A549 (cell line): Measurements from ENCODE around the gene OLIG3. TPM values are rescaled to one million over a fixed set of nuclear protein-coding genes. Genes with fewer than 3 reads are reported as not detected.

ENCODE experiments used
- ATAC-seq, 2 experiments: fragments of 200-7000 bp in 1 of 2; fragments of >200 bp in 1 of 2; cut with Nextera tagmentation in 1 of 2; cut with Tn5 transposase in 1 of 2; 3 replicates each; pipeline versions ENCODE4 v1.8.0 to v1.9.1; 2018 to 2020; ENCODE audit warnings: mild to moderate bottlenecking in 1 of 2, moderate library complexity in 1 of 2
- CTCF ChIA-PET: fragments of 300-600 bp; sonication (Branson Sonifier 250); formaldehyde crosslinking; extraction: SDS; loops from one replicate; lab custom pipeline; 2021; ENCODE audit warnings: antibody characterized with exemption, inconsistent platforms; lab: Yijun Ruan, JAX
- POLR2A ChIA-PET: fragments of 350-600 bp; formaldehyde crosslinking; extraction: SDS; loops from one replicate; lab custom pipeline; 2021; ENCODE audit warnings: antibody characterized with exemption, inconsistent platforms; lab: Yijun Ruan, JAX
- DNase-seq, 2 experiments: peaks; one replicate each; pipeline versions ENCODE4 v3.0.0 to v3.0.0-alpha.2; 2011 to 2016; ENCODE audit warnings: low read depth in 1 of 2, low spot score in 1 of 2
- FAIRE-seq: peaks from 2 replicates; lab custom pipeline; 2011; peaks lifted over from hg19 to GRCh38; lab: Jason Lieb, UNC
- H3K27ac ChIP-seq, 2 experiments: fragments of >200 bp; sonication (Bioruptor Twin); formaldehyde crosslinking; 3 replicates each; pipeline ENCODE4 v1.5.1; 2016 to 2017
- H3K4me1 ChIP-seq: fragments of >200 bp; sonication (Bioruptor Twin); formaldehyde crosslinking; 3 replicates; pipeline ENCODE4 v1.6.1; 2016
- H3K4me2 ChIP-seq: fragments of >200 bp; sonication (Bioruptor Twin); formaldehyde crosslinking; 3 replicates; pipeline ENCODE4 v1.6.1; 2016
- H3K4me3 ChIP-seq: fragments of >200 bp; sonication (Bioruptor Twin); formaldehyde crosslinking; 3 replicates; pipeline ENCODE4 v1.5.1; 2016
- H3K9me3 ChIP-seq: fragments of >200 bp; sonication (Bioruptor Twin); formaldehyde crosslinking; 3 replicates; pipeline ENCODE4 v1.6.1; 2016
- CHD2 ChIP-seq: fragments of 150-350 bp; IDR thresholded peaks from 2 replicates; pipeline ENCODE4 v1.6.1; 2014; ENCODE audit warnings: low read length; ENCODE audit not compliant: partially characterized antibody
- EHMT2 ChIP-seq: fragments of 200-600 bp; sonication (generic); IDR thresholded peaks from 2 replicates; pipeline ENCODE4 v1.6.1; 2016; ENCODE audit warnings: antibody characterized with exemption, low read depth, mild to moderate bottlenecking, moderate library complexity
- FOSB ChIP-seq: fragments of 250-450 bp; sonication (Bioruptor Pico); IDR thresholded peaks from 2 replicates; pipeline ENCODE4 v1.5.0; 2020; ENCODE audit warnings: mild to moderate bottlenecking, moderate library complexity
- FOSL2 ChIP-seq, 2 experiments: fragments of 450-650 bp in 1 of 2; fragments of >200 bp in 1 of 2; sonication (Bioruptor Twin) in 1 of 2; formaldehyde crosslinking; IDR thresholded peaks; 2 replicates each; pipeline versions ENCODE4 v1.5.0 to v1.6.1; 2016 to 2020; ENCODE audit warnings: mild to moderate bottlenecking in 1 of 2, moderate library complexity in 1 of 2
- FOXS1 ChIP-seq: fragments of 250-450 bp; sonication (Bioruptor Pico); IDR thresholded peaks from 2 replicates; pipeline ENCODE4 v1.5.0; 2020; ENCODE audit warnings: mild to moderate bottlenecking, moderate library complexity
- HES2 ChIP-seq: fragments of >200 bp; sonication (Bioruptor Twin); formaldehyde crosslinking; IDR thresholded peaks from 2 replicates; pipeline ENCODE4 v1.6.1; 2016
- HOXB5 ChIP-seq: fragments of 250-450 bp; sonication (Bioruptor Pico); IDR thresholded peaks from 2 replicates; pipeline ENCODE4 v1.5.0; 2020; ENCODE audit warnings: mild to moderate bottlenecking, moderate library complexity
- KDM5A ChIP-seq: fragments of 200-600 bp; sonication (generic); IDR thresholded peaks from 2 replicates; pipeline ENCODE4 v1.6.1; 2016; ENCODE audit warnings: antibody characterized with exemption, mild to moderate bottlenecking
- MAFK ChIP-seq: fragments of 450-650 bp; IDR thresholded peaks from 2 replicates; pipeline ENCODE4 v1.6.1; 2014; ENCODE audit not compliant: partially characterized antibody
- NFE2L2 ChIP-seq: fragments of 150-350 bp; conservative IDR thresholded peaks from 2 replicates; pipeline ENCODE4 v1.6.1; 2014; ENCODE audit warnings: low read length
- NPAS2 ChIP-seq: fragments of 250-450 bp; sonication (Bioruptor Pico); IDR thresholded peaks from 2 replicates; pipeline ENCODE4 v1.8.0; 2022; ENCODE audit warnings: mild to moderate bottlenecking, moderate library complexity, borderline replicate concordance
- PBX3 ChIP-seq: IDR thresholded peaks from 2 replicates; pipeline ENCODE4 v1.6.1; 2012
- RARB ChIP-seq: fragments of 250-450 bp; sonication (Bioruptor Pico); IDR thresholded peaks from 2 replicates; pipeline ENCODE4 v1.8.0; 2021; ENCODE audit warnings: mild to moderate bottlenecking, moderate library complexity
- SMC3 ChIP-seq: fragments of >200 bp; sonication (Bioruptor Twin); formaldehyde crosslinking; IDR thresholded peaks from 3 replicates; pipeline ENCODE4 v1.6.1; 2018; ENCODE audit warnings: inconsistent platforms
- SREBF2 ChIP-seq: fragments of 450-650 bp; IDR thresholded peaks from 2 replicates; pipeline ENCODE4 v1.6.1; 2014; ENCODE audit warnings: mild to moderate bottlenecking, moderate library complexity
- ZFP36 ChIP-seq: fragments of 450-650 bp; IDR thresholded peaks from 2 replicates; pipeline ENCODE4 v1.6.1; 2014; ENCODE audit warnings: borderline replicate concordance; ENCODE audit not compliant: partially characterized antibody
- ZNF302 ChIP-seq: fragments of 250-450 bp; sonication (Bioruptor Pico); IDR thresholded peaks from 2 replicates; pipeline ENCODE4 v1.9.0; 2021; ENCODE audit warnings: inconsistent platforms, mild to moderate bottlenecking, moderate library complexity
- ZSCAN20 ChIP-seq: fragments of 250-450 bp; sonication (Bioruptor Pico); IDR thresholded peaks from 2 replicates; pipeline ENCODE4 v1.8.0; 2022; ENCODE audit warnings: mild to moderate bottlenecking, moderate library complexity
- WGBS: methylation state at CpG from one replicate; pipeline ENCODE4 v1.1.6; 2017; ENCODE audit errors: missing lambda C conversion rate; 5-methylcytosine and 5-hydroxymethylcytosine counted together
- polyA plus RNA-seq, 4 experiments: library from polyadenylated mRNA; depleted of rRNA in 3 of 4; stranded (reverse); fragments of >200 nt; fragmentation: RNase III in 1 of 4; extraction: RNeasy Plus Mini Kit Qiagen cat#74134 plus additional on column Dnase treatment in 1 of 4; gene quantifications; 2 replicates in 3 of 4; 3 replicates in 1 of 4; pipeline ENCODE4 v1.2.3, GENCODE V29; 2011 to 2017
- TF ChIP-seq, protein P1 (sequence below): fragments of 250-450 bp; sonication (Bioruptor Pico); IDR thresholded peaks from 2 replicates; pipeline ENCODE4 v1.5.0; 2020; ENCODE audit warnings: low read depth, mild to moderate bottlenecking, moderate library complexity
- TF ChIP-seq, protein P2 (sequence below): IDR thresholded peaks from 2 replicates; pipeline ENCODE4 v1.6.1; 2012; ENCODE audit warnings: low read depth, borderline replicate concordance

The OLIG3 gene
- polyA plus RNA-seq, 2 of the 4 experiments (the other 2 are of a cell fraction), result not detected

DNA sequence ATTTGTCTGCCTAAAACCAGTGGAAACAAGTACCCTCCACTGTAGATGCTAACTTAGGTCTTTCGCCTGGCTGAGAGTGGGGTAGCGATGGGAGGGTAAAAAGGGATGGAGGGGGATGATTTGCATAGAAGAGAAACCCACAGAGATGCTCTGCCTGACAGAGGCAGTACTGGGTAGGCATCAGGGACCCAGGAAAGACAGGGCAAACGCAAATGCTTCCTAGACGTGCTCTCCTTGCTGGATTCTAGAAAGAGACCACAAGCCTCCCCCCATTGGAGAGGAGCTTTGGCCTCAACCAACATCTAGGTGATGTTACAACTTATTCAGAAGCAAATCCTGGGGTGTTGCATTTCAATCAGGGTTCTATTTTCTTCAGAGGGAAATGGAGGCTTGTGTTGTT is 3.2 kb downstream of the OLIG3 start:
- H3K27ac ChIP-seq, result no peak overlapping the region
- H3K9me3 ChIP-seq, result no peaks in the 10 kb centered on the region
- no peak for DNase-seq
- H3K4me1 ChIP-seq, result no peaks in the 10 kb centered on the region
- no peak overlapping the region for H3K4me2 ChIP-seq
- ChIA-PET CTCF (interaction anchor here (1.7 kb wide), 1 partner anchor 38 kb away, joined by 4 read pairs; no protein-coding TSS in a partner anchor), POLR2A (no interaction called here)
- no peak for FAIRE-seq
- 63% methylated on average over 4 of the region's 4 CpGs for WGBS
- ATAC-seq, result no peak
- no peak overlapping the region for H3K4me3 ChIP-seq
- TF ChIP-seq EHMT2 (no peak), MAFK (no peak), KDM5A (no peak), FOXS1 (CRISPR knock-in tag) (no peak), FOSB (CRISPR knock-in tag) (no peak), ZFP36 (no peak), SMC3 (no peak), ZSCAN20 (no peak), HOXB5 (no peak), NFE2L2 (no peak), FOSL2 (IDR thresholded peaks at IDR 0.05) (no peak), FOSL2 (CRISPR knock-in tag; IDR thresholded peaks at IDR 0.05) (no peak), SREBF2 (no peak), HES2 (no peak), NPAS2 (CRISPR knock-in tag) (no peak), ZNF302 (CRISPR knock-in tag) (no peak), PBX3 (no peak), RARB (CRISPR knock-in tag) (no peak)
- TF ChIP-seq, protein P1, sequence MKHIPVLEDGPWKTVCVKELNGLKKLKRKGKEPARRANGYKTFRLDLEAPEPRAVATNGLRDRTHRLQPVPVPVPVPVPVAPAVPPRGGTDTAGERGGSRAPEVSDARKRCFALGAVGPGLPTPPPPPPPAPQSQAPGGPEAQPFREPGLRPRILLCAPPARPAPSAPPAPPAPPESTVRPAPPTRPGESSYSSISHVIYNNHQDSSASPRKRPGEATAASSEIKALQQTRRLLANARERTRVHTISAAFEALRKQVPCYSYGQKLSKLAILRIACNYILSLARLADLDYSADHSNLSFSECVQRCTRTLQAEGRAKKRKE (CRISPR knock-in tag), result no peak
- TF ChIP-seq, protein P2, sequence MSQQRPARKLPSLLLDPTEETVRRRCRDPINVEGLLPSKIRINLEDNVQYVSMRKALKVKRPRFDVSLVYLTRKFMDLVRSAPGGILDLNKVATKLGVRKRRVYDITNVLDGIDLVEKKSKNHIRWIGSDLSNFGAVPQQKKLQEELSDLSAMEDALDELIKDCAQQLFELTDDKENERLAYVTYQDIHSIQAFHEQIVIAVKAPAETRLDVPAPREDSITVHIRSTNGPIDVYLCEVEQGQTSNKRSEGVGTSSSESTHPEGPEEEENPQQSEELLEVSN, result no peak

DNA sequence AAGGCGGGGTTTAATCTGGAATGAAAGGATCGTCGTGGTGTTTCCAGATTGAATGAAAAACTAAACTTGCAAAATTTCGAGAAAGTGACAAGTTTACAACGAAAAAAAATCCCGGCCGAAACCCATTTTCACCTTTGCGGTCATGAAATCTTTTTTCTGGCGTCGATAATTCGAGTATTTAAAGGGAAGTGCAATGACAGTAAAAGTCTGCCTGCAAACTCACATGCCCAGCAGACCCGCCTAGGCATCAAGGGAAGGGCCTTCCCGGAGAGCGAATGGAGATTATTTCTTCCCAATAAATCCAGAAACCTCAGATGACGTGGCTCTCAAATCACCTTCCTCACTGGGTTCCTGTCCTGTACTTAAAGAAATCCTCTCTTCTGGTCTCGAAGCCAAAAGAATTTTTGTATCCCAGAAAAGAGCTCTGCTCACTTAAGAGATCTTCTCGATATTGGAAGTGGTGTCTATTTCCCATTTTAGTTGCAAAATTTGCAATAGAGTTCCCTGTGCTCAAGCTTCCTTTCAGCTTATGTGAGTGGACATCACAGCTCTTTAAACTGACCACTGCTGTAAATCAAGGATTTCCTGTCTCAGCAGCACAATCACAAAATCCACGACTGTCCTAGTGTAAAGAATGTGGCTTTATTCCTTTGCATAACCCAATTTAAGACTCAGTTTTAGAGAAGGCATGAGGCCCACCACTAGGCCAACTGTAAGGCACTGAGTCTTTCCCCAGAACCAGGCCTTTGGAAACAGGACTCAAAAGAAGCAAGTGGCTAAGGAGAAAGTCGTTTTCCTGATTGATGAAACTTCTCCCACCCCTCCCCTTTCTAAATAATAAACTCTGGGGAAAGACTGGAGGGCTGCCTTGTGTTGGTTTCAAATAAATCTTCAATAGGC is 3.9 kb downstream of the OLIG3 start:
- CTCF ChIA-PET, result interaction anchor here (1.7 kb wide), 1 partner anchor 37 kb away, joined by 4 read pairs; no protein-coding TSS in a partner anchor
- no peak overlapping the region for H3K4me2 ChIP-seq
- POLR2A ChIA-PET, result no interaction called here
- no peak for FAIRE-seq
- DNase-seq, result no peak
- H3K27ac ChIP-seq, result no peak overlapping the region
- no peaks in the 10 kb centered on the region for H3K9me3 ChIP-seq
- no peaks in the 10 kb centered on the region for H3K4me1 ChIP-seq
- no peak for TF ChIP-seq CHD2
- 55% methylated on average over 19 of the region's 19 CpGs for WGBS
- ATAC-seq, result no peak
- no peak overlapping the region for H3K4me3 ChIP-seq
